Measurements from ENCODE around the gene MARCO.
A peak's percentile ranks its signal among the peaks of the same experiment; 100 is the strongest.
"Not testable (repeated sequence)": the region's sequence is repeated elsewhere in the genome, so short reads cannot be mapped to it uniquely, and the experiment has no call there.

MARCO gene

DNA sequence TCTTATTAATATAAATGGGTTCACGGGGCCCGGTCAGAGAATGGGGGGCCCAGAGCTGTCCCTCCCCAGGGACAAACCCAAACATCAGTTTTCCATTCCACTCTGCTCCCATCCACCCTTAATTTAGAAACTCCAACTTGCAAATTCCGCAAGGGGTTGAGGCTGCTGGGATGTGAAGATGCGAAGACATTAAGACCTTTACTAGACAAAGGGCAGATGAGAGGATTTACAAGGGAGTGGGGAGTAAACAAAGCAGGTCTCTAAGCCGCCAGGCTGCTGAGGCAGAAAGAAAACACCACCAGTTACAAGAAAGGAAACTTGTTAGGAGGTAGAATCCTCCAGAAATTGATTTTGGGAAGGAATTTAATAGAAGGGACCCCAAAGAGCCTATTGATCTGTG is 33.1 kb downstream of the MARCO start:
- no peak for DNase-seq

DNA sequence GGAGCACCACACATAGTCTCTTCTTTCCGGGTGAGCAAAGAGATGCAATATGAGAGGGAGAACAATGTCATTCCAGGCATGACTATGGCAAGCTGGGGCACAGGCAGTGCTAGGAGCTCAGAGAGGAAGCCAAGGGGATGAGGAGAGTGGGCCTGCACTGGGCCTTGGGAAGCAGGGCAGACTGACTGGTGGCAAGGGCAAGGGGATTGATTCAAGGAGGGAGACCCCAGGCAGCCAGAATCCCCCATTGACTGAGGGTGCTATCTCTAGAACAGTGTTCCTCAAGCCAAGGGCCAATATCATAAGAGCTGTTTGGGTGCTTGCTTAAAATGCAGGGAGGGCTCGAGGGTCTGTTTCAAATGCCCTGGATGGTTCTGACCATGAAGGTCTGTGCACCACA is 36.1 kb downstream of the MARCO start:
- no peak for DNase-seq

DNA sequence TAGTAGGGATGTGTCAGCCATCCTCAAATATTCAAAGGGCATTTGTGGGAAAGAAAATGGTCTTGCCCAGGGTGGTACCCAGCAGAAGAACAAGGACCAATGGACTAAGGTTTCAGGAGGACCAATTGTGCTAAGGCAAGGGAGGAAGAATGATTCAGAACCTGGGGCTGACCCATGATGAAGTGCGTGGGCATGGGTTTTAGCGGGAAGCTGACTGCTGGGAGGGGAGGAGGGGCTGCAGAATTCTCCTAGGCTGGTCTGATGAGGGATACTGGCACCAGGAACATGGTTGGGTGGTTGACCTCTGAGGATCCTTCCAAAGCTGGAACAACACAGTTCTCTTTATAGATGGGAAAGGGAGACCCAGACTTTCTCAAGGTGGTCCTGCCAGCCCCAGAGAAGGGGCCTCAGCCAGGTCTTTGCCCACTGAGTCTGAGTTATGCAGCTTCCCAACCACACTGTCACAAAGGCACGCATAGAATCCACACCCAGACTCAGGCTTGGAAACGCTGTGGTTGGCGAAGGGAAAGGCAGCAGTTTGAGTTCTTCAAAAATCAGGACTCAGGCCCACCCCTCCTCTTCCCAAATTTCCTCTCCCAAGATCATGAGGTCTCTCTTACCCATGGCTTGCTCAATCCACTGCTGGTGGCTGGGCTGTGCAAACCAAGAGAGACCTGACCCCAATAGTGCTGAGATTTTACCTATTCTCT is 37.3 kb downstream of the MARCO start:
- DNase-seq: no peak

DNA sequence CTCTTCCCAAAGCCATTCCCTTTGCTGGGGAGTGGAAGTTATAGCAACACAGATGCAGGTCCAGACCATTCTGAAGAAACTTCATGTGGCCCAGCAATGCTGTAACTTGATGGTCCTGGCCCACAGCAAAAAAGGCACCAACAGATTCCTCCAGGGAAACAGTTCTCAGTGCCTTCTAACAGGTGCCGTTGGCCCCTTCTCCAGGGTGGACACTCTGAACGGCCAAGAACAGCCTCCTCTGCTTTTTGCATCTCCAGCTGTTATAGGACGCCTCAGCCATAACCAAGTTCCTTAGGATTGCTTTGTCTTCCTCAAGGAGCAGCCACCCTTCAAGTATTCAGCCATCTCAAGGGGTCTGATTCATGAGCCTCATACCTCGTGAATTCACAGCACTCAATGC is 38.0 kb downstream of the MARCO start:
- DNase-seq: no peak

DNA sequence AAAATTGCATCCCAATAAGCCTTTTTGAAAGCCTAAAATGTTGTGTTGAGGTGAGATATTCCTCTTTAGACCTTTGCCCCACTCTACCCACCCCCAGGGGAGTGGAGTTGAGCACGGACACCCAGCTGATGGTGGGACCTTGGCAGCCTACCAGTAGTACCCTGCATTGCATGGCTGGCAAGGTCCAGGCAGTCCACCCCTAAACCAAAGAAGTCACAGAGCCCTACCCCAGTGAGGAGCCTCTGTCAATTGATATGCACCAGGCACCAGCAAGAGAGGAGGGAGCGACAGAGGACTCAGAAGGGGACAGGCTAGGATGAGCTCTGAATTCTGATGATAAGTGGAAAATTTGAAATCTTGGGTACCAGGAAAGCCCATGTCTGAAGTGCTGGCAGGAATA is 38.6 kb downstream of the MARCO start:
- no peak for DNase-seq

DNA sequence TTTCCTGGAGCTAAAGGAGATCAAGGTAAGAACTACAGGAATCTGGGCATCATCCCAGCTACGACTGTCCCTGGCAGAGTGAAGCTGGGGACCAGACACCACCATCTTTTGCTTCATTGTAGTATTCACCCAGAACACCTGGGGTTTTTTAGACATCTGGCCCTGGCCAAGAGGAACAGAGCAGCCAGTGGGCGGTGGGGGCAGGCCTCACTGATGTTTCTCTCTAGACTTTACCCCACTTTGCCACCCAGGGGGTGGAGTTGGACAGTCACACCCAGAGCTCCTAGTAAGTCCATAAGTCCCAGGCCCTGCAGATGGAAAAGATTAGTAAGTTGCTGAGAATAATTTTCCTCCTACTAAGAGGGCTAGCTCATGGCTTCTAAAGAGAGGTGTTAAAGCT is 39.6 kb downstream of the MARCO start:
- DNase-seq: no peak

DNA sequence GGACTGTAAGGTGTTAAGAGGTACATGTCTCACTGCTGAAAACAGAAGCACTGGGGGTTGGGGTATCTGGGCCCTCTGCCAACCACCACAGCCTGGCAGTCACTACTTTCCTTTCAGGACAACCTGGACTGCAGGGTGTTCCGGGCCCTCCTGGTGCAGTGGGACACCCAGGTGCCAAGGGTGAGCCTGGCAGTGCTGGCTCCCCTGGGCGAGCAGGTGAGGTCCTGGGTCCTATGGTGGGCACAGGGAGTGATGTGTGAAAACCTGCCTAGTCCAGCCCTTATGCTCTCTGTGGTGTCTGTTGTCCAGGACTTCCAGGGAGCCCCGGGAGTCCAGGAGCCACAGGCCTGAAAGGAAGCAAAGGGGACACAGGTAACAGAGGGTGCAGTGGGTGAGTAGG is 40.0 kb downstream of the MARCO start:
- no peak for DNase-seq

DNA sequence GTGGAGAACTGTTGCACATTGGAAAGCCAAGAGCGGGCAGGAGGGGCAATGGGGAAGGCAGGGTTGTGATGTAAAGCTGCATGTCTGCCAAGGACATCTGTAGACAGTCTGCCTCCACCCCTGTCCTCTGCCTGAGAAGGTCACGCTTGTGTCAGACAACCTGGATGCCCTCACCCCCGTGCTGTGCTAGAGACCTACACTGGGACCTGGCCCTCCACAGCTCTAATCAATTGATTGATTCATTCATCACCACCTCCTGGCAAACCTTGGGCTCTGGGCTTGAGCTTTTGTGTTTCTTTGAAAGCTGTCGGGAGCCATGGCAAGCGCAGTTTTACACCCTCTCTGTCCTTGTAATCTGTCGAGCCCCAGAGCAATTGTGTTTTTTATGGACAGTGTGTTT is 41.1 kb downstream of the MARCO start:
- no peak for DNase-seq

DNA sequence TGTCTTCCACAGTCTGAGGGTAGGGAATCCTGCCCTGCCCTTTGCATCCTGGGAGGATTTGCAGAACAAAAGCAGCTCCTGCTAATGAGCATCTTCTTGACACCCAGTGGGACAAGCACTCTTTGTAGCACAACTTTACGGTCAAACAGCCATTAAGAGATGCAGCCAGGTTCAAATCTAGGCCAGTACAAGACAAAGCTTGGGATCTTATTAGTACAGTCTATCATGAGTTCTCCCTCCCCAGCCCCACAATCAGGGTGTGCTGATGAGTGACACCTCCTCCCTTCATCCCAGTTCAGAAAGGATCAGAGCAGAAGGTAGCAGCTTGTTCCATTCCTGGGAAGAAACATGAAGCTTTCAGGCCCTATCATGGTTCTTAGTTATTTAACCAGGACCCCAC is 41.9 kb downstream of the MARCO start:
- DNase-seq: no peak

DNA sequence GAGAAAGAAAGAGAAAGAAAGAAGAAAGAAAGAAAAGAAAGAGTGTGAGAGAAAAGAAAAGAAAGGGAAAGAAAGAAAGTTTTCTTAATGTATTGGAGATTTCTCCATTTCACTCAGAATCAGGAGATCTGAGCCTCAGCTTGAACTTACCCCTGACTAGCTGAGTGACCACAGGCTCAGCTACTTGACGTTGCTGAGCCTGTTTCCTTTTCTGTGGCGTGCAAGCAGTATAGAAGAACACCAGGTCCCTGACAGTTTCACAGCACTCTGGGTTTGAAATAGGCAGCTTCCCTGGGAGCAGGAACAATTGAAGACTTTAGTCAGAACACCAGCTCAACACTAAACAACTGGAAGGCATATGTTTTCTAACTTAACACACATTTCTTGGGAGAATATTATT is 44.7 kb downstream of the MARCO start:
- no peak for DNase-seq

DNA sequence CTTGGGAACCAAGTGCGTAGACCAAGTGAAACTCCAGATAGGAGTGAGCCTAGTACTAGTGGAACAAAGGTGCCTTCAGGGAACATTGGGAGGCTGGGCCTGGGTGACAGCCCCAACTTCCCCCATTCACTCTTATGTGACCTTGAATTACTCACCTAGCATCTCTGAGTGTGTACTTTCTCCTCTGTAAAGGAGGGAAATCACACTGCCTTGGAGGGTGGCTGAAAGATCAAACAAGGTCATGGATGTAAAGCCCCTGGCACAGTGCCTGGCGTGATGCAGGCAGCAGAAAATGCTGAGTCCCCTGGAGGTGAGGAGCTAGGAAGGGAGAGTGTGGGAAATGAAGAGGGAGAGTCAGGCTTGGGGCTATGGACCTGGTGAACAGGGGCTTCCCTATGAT is 45.9 kb downstream of the MARCO start:
- no peak for DNase-seq

DNA sequence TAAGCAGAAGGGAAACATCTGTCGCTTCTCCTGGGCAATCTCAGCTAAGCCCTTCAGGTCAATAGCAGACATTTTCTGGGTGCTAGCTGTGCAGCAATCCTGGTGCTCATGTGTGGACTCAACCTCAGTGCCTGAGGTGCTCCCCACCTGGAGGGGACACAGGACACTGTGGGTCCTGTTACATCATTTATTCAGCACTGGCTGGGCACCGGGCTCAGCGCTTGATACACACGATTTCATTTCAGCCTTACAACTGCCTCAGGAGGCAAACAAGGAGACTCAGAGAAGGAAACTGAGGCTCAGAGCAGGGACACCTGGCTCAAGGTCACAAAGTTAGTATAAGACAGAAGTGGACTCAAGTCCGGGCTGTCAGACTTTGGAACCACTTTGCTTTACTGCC is 46.7 kb downstream of the MARCO start:
- no peak for DNase-seq

DNA sequence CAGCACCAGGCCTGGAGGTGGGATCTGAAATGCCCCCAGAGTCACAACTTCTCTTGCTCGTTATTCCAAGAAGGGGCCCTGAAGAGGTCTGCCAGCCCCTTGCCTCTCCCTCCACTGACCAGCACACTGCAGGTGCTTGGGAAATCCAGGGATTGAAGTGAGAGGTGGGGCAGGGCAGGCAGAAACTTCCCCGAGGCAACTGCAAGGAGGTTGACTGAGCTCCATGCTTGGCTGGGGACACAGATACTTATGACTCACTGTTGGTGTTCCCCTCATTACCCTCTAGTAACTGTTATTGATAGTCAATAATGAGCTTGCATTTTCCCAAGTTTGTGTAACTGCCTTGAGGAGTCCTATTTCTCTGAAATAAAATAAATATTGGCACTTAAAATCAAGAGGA is 47.5 kb downstream of the MARCO start:
- DNase-seq: no peak

DNA sequence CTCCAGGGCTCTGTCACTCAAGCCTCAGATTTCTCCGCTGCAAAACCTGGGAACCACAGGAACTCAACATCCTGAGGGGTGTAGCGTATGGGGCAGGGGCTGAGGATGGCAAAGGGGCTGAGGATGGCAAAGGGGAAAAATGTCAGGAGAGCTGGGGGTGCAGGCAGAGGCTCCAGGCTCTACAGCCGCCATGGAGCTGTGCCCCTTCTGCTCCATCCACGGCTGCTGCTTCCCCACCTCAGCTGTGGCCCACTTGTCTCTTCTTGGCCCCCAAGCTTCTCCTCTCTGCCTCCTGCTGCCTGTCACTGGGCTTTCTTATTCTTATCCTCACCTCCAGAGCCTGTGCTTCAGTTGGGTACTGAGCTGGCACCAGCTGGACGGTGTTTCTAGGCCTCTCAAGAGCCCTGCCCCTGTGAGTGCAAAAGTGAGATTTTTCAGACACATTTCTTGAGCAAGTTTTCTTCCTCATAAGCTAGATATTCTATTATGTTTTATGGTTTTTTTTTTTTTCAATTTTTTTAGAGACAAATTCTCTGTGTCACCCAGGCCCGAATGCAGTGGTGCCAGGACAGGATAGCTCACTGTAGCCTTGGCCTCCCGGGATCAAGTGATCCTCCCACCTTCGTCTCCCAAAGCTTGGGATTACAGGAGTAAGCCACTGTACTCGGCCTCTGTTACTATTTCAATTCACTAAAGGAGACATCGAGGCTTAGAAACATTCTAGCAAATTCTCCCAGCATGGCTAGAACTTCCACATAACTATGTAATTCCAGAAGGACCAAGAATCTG is 49.0 kb downstream of the MARCO start:
- DNase-seq: no peak

DNA sequence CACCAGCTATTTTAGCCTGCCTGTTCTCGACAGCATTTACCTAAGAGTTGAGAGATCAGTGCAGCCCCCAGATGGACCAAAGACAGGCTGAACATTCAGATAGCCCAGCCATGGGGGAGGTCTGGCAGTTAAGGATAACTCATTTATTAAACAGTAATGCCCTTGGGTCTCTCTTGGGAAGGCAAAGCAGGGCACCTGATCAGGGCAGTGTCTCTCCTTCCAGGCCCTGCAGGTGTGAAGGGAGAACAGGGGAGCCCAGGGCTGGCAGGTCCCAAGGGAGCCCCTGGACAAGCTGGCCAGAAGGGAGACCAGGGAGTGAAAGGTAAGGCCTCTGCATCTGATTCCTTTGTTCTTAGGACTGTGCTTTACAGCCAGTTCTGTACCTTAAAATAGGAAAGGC is 49.6 kb downstream of the MARCO start:
- no peak for DNase-seq

DNA sequence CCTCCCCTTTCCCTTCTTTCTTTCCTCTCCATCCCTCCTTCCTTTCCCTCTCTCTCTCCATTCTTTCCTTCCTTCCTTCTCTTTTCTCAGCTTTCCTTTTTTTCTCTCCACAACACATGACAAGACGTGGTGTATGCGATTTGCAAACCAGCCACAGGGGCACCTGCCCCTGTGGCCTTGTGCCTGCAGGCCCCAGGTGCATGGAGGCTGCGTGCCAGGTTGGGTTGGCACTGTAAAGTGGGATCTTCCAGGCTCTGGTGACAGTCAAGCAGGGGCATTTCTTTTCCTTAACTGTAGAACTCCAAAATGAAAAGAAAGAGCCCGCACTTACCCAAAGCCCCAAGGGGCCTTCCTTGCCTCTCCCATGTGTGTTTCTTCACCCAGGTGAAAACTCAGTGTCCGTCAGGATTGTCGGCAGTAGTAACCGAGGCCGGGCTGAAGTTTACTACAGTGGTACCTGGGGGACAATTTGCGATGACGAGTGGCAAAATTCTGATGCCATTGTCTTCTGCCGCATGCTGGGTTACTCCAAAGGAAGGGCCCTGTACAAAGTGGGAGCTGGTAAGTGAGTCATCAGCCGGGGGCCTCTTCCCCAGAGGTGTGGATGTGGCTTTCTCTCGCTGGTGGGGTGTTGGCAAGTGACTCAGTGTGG is 50.9 kb downstream of the MARCO start:
- DNase-seq: peak; percentile 27

DNA sequence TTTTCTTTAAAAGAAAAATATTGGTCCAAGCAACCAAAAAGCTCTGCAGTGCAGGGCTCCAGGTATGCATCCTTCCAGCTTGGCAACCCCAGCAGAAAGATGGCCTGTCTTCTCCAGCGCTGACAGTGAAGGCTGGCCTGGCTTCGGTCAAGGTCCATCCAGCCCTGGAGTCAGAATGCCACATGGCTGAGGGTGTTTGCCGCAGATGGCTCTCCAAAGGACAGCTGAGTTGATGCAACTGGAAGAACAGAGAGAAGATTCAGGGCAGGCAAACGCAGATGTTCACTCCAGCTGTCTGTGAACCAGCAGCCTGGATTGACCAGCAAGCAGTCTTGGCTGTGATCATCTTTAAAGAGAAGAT is 51.4 kb downstream of the MARCO start:
- no peak for DNase-seq

DNA sequence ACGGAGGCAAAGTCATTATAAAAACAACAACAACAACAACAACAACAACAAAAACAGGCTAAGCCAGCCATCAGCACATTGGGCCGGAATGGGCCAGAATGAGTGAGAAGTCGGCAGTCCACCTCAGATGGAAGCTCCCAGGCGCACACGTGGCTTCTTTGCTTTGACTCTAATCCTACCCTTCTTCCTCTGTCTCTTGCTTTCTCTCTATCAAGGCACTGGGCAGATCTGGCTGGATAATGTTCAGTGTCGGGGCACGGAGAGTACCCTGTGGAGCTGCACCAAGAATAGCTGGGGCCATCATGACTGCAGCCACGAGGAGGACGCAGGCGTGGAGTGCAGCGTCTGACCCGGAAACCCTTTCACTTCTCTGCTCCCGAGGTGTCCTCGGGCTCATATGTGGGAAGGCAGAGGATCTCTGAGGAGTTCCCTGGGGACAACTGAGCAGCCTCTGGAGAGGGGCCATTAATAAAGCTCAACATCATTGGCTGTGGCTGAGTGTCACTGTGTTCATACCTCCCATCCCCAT is 52.2 kb downstream of the MARCO start:
- DNase-seq: no peak

DNA sequence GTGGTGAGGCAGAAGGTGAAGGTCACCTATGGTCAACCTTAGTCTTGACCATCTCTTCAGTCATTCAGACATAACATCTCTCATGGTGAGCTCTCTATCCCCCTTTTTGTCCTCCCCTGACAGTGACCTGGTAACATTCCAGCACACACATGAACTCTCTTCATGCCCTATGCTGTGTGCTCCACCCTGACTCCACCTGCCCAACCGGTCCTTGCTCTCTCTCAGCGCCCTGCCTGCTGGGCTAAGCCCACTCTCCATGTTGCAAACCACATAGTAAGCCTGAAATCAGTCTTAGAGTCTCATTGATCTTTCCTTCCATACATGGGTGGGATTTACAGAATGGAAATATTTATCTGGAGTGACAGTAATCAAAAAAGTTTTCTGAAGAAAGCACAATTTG is 52.8 kb downstream of the MARCO start:
- DNase-seq: no peak

DNA sequence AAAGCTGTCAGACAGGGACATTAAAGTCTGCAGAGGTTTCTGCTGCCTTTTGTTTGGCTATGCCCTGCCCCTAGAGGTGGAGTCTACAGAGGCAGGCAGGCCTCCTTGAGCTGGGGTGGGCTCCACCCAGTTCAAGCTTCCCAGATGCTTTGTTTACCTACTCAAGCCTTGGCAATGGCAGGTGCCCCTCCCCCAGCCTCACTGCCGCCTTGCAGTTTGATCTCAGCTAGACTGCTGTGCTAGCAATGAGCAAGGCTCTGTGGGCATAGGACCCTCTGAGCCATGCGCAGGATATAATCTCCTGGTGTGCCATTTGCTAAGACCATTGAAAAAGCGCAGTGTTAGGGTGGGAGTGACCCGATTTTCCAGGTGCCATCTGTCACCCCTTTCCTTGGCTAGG is 61.9 kb downstream of the MARCO start:
- DNase-seq: not testable (repeated sequence)

DNA sequence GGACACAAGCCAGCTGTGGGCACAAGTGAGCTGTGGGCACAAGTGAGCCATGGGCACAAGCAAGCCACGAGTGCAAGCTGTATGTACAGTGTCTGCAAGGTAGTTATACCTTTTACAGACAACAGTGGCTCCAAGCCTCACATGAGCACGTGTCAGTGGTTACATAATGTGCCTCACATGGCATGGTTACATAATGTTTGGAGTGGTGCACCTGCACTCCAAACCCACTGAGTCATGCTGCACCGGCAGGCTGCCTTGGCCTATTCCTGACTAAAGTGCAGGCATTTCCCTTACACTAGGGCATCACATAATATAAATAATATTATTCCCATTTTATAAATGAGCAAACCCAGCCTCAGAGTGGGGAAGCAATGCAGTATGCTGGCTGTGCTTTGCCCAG is 62.6 kb downstream of the MARCO start:
- DNase-seq: peak; percentile 77

DNA sequence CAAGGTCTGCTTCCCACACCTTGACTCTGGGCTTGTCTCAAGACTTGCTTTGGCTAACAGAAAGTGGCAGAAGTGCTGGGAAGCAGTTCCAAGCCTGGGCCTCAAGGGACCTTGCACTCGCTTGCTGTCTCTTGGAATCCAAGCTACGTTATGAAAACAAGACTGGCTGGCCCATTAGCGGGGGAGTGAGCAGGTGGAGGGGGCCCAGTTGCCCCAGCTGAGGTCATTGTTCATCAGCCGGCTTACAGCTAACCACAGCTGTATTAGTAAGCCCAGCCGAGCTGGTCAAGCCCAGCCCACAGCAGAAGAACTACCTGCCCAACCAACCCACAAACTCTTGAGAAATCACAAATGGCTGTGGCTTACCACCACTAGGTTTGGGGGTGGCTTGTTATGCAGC is 63.1 kb downstream of the MARCO start:
- peak; percentile 76 for DNase-seq

DNA sequence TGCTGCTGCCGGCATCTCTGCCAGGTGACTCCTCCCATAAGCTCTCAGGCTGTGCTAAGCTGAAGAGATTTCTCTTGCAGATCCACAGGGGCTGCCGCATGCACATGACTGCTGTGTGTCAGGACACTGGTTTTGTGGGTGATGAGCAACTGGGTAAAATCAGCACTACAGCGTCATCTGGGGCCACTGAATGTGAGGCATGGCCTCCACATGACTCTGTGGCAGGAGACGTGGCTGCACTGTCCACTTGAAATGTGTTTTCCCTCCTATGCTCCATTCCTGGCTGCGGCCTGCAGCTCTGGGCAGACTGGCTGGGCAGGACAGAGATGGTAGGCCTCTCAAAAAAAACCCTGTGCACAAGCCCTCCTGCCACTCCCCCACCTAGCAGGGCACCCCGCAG is 63.6 kb downstream of the MARCO start:
- DNase-seq: no peak

DNA sequence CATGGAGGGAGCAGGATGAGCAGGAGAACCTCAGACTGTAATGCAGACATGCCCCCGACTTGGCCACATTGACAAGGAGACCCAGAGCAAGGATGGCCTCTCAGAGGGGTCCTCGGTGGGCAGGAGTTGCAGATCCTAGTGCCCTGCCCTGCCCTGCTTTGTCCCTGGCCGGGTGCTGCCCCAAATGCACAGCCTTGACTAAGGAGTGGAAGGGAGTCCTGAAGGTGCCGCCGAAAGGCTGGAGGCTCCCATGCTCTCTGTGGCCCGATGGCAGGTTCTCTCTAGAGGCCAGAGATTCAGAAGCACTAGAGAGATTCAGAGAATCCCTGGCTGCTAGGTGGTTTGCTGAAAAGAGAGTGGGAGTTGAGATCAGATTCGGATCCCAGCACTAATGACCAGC is 64.4 kb downstream of the MARCO start:
- DNase-seq: no peak

Measured in NCI-H226 (cell line).